GM19467 (cell line): ENCODE data around the gene IGF2BP3.

Experiments used
- ATAC-seq: cut with Tn5 transposase; IDR thresholded peaks from one replicate; pipeline ENCODE4 v1.9.1; 2021; ENCODE audit warnings: mild to moderate bottlenecking, moderate library complexity; ENCODE audit not compliant: unreplicated experiment

The IGF2BP3 gene

GRCh38 chr7:23298885-23299769, 171.2 kb downstream of the IGF2BP3 start, which contains the start of gene MALSU1:
Gene MALSU1, plus strand, starts transcription at chr7:23299339. Its CDS starts 14 bp downstream, at chr7:23299353.
- ATAC-seq = peak; percentile 98

- no peak for ATAC-seq
These were observed 172.0 kb downstream of the IGF2BP3 start for GRCh38 chr7:23298141-23298881.

- no peak for ATAC-seq
These were observed 174.9 kb downstream of the IGF2BP3 start for GRCh38 chr7:23295401-23295697.

GRCh38 chr7:23294549-23295400, 175.5 kb downstream of the IGF2BP3 start:
- no peak for ATAC-seq

- ATAC-seq = no peak
These were observed 176.7 kb downstream of the IGF2BP3 start for GRCh38 chr7:23293500-23294073.

GRCh38 chr7:23292623-23293022, 177.7 kb downstream of the IGF2BP3 start:
- no peak for ATAC-seq

GRCh38 chr7:23291957-23292560, 178.2 kb downstream of the IGF2BP3 start:
- no peak for ATAC-seq

GRCh38 chr7:23290993-23291392, 179.3 kb downstream of the IGF2BP3 start:
- ATAC-seq = no peak

GRCh38 chr7:23287612-23288011, 182.7 kb downstream of the IGF2BP3 start:
- ATAC-seq = no peak

GRCh38 chr7:23285657-23286646, 184.3 kb downstream of the IGF2BP3 start:
- ATAC-seq = no peak

GRCh38 chr7:23284871-23285270, 185.4 kb downstream of the IGF2BP3 start:
- ATAC-seq = no peak

- ATAC-seq = no peak
These were observed 187.2 kb downstream of the IGF2BP3 start for GRCh38 chr7:23283086-23283485.

- ATAC-seq = no peak
These were observed 190.3 kb downstream of the IGF2BP3 start for GRCh38 chr7:23279819-23280525.

GRCh38 chr7:23277359-23277989, 192.8 kb downstream of the IGF2BP3 start:
- no peak for ATAC-seq

GRCh38 chr7:23276947-23277346, 193.3 kb downstream of the IGF2BP3 start:
- no peak for ATAC-seq

- no peak for ATAC-seq
These were observed 193.9 kb downstream of the IGF2BP3 start for GRCh38 chr7:23276376-23276775.

GRCh38 chr7:23275912-23276311, 194.4 kb downstream of the IGF2BP3 start:
- no peak for ATAC-seq

- peak; percentile 83 for ATAC-seq
These were observed 197.1 kb downstream of the IGF2BP3 start for GRCh38 chr7:23273141-23273599.
